ENCODE data around the gene SELENOT. TPM values are rescaled to one million over a fixed set of nuclear protein-coding genes. Genes with fewer than 3 reads are reported as not detected.

The SELENOT gene
- polyA plus RNA-seq, 3 donors, result 210 to 549 (median 492) TPM

DNA sequence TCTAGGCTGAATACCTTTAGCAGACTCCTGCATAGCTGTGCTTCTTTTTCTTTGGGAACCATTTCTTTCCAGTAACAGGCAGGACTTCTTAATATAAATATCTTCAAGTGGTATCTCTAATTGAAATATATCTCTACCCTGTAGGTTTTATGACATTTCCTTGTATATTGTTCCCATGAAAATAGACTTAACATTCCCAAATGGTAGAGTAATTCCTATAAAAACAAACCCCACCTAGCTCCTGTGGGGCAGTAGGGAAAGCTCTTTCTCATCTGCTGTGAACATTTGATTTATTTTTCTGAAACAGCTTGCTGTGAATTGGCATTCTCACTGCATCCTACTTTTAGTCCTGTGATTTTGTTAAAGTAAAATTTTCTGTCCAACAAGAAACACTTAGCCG lies 20.8 kb downstream of the SELENOT start:
- Mint-ChIP-seq H3K36me3 (peaks cover 46 to 59% of the 10 kb centered on the region in 2 donors), H3K27ac (peak overlapping the region in 1 of 7 donors; percentile 47), H3K4me1 (peaks cover 9% of the 10 kb centered on the region), H3K27me3 (ENCODE audit: low read depth in 3 of 3) (no peaks in the 10 kb centered on the region), H3K9me3 (no peaks in the 10 kb centered on the region), H3K4me3 (no peak overlapping the region)
- intact Hi-C loops (cut with micrococcal nuclease), result no loop called here
- H4K20me1 ChIP-seq (ENCODE audit: insufficient read depth, low read length), result peaks cover 73% of the 10 kb centered on the region
- WGBS (ENCODE audit: insufficient coverage), result no CpG with 5 or more reads among the region's 1 CpG
- TF ChIP-seq CTCF (IDR thresholded peaks at IDR 0.05), result no peak
- DNase-seq, result no peak
- H3K27ac ChIP-seq (ENCODE audit: low read depth in 1 of 2, low read length in 2 of 2), result no peak overlapping the region
- peaks cover 44% of the 10 kb centered on the region for H3K79me2 ChIP-seq (ENCODE audit: insufficient read depth, low read length)
- H3K9ac ChIP-seq (ENCODE audit: insufficient read depth, low read length, poor library complexity, severe bottlenecking), result no peak overlapping the region
- H3K4me1 ChIP-seq (ENCODE audit: control insufficient read depth in 1 of 2, insufficient read depth in 2 of 2, low read length in 2 of 2), result no peaks in the 10 kb centered on the region
- H3K9me3 ChIP-seq (replicated peaks in 1 of 2; ENCODE audit: control insufficient read depth in 1 of 2, insufficient read depth in 1 of 2, low read length in 2 of 2), result no peaks in the 10 kb centered on the region
- no peak overlapping the region for H3K4me2 ChIP-seq (replicated peaks; ENCODE audit: extremely low read depth, low read length, poor library complexity, severe bottlenecking)
- H3K36me3 ChIP-seq (replicated peaks in 1 of 2; ENCODE audit: control insufficient read depth in 1 of 2, insufficient read depth in 2 of 2, low read length in 2 of 2), result peaks cover 45 to 65% of the 10 kb centered on the region in 2 donors
- H3K4me3 ChIP-seq (replicated peaks in 1 of 3; ENCODE audit: low read depth in 2 of 3, low read length in 3 of 3), result no peak overlapping the region
- H3K27me3 ChIP-seq (ENCODE audit: control insufficient read depth in 2 of 2, insufficient read depth in 2 of 2, low read length in 2 of 2), result no peaks in the 10 kb centered on the region
- H2AFZ ChIP-seq (ENCODE audit: insufficient read depth, low read depth, low read length, poor library complexity, severe bottlenecking), result no peak overlapping the region

DNA sequence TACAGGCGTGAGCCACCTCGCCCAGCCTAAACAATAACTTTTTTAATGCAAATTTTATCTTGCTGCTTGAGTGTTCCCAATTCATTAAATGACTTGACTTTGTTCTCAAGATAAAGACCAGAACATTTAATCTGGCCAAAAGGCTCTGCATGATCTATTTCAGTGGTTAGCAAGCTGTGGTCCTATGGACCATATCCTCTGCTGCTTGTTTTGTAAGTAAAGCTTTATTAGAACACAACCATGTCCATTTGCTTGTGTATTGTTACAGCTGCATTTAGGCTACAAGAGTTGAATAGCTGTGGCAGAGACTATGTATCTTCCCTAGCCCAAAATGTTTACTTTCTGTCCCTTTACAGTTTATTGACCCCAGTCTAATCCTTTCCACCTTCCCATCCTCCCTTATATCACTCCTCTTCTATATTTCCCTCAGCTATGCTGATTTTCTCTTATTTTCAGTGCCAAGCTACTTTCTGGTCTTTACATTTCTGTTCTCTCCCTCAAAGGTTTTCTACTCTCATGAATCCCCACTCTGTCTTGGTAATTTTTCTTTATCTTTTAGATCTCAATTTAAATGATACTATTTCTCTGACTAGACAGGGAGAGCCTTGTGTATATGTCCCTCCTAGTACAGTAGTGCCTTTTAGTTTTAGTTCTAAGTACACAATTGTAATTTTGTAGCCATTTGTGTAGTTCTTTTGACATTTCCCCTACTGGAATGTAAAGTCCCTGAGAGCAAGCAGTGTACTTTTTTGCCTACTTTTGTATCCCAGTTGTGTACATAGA lies 23.2 kb downstream of the SELENOT start:
- no peak overlapping the region for H3K9ac ChIP-seq (ENCODE audit: insufficient read depth, low read length, poor library complexity, severe bottlenecking)
- H3K36me3 ChIP-seq (replicated peaks in 1 of 2; ENCODE audit: control insufficient read depth in 1 of 2, insufficient read depth in 2 of 2, low read length in 2 of 2), result peaks cover 58 to 72% of the 10 kb centered on the region in 2 donors
- no peak for DNase-seq
- no peaks in the 10 kb centered on the region for H3K27me3 ChIP-seq (ENCODE audit: control insufficient read depth in 2 of 2, insufficient read depth in 2 of 2, low read length in 2 of 2)
- H2AFZ ChIP-seq (ENCODE audit: insufficient read depth, low read depth, low read length, poor library complexity, severe bottlenecking), result no peak overlapping the region
- H3K79me2 ChIP-seq (ENCODE audit: insufficient read depth, low read length), result peaks cover 20% of the 10 kb centered on the region
- peak overlapping the region in 1 of 7 donors; percentile 81 for H3K27ac Mint-ChIP-seq
- no peak overlapping the region for H3K4me2 ChIP-seq (replicated peaks; ENCODE audit: extremely low read depth, low read length, poor library complexity, severe bottlenecking)
- H3K36me3 Mint-ChIP-seq, result peaks cover 57 to 68% of the 10 kb centered on the region in 2 donors
- no peaks in the 10 kb centered on the region for H3K9me3 Mint-ChIP-seq
- no peak overlapping the region for H3K4me3 ChIP-seq (replicated peaks in 1 of 3; ENCODE audit: low read depth in 2 of 3, low read length in 3 of 3)
- no peaks in the 10 kb centered on the region for H3K4me1 ChIP-seq (ENCODE audit: control insufficient read depth in 1 of 2, insufficient read depth in 2 of 2, low read length in 2 of 2)
- intact Hi-C loops (cut with micrococcal nuclease), result no loop called here
- H3K9me3 ChIP-seq (replicated peaks in 1 of 2; ENCODE audit: control insufficient read depth in 1 of 2, insufficient read depth in 1 of 2, low read length in 2 of 2), result no peaks in the 10 kb centered on the region
- WGBS (ENCODE audit: insufficient coverage), result 100% methylated on average over 2 of the region's 2 CpGs
- no peak overlapping the region for H3K4me3 Mint-ChIP-seq
- peaks cover 50% of the 10 kb centered on the region for H4K20me1 ChIP-seq (ENCODE audit: insufficient read depth, low read length)
- peak overlapping the region in 1 of 2 donors; percentile 12 for H3K27ac ChIP-seq (ENCODE audit: low read depth in 1 of 2, low read length in 2 of 2)
- H3K27me3 Mint-ChIP-seq (ENCODE audit: low read depth in 3 of 3), result no peaks in the 10 kb centered on the region
- peaks cover 4% of the 10 kb centered on the region for H3K4me1 Mint-ChIP-seq
- TF ChIP-seq CTCF (IDR thresholded peaks at IDR 0.05), result no peak
